DMS153 (cell line): ENCODE measurements around the gene SCN5A.

ENCODE experiments used
- DNase-seq: peaks from one replicate; lab custom pipeline; 2025; lab: John Stamatoyannopoulos, UW

SCN5A gene

GRCh38 chr3:38600551-38600950 is 48.9 kb downstream of the SCN5A start:
- DNase-seq, result no peak

- DNase-seq, result no peak
These were observed 49.6 kb downstream of the SCN5A start for GRCh38 chr3:38599886-38600285.

GRCh38 chr3:38598791-38599190 is 50.7 kb downstream of the SCN5A start:
- no peak for DNase-seq

- DNase-seq, result no peak
These were observed 51.9 kb downstream of the SCN5A start for GRCh38 chr3:38597502-38598060.

- no peak for DNase-seq
These were observed 54.1 kb downstream of the SCN5A start for GRCh38 chr3:38595393-38595792.

- no peak for DNase-seq
These were observed 59.0 kb downstream of the SCN5A start for GRCh38 chr3:38590521-38590920.

GRCh38 chr3:38588995-38589937 is 60.2 kb downstream of the SCN5A start:
- DNase-seq, result no peak

- no peak for DNase-seq
These were observed 61.0 kb downstream of the SCN5A start for GRCh38 chr3:38588371-38588971.

GRCh38 chr3:38587548-38588131 is 61.8 kb downstream of the SCN5A start:
- no peak for DNase-seq

GRCh38 chr3:38586546-38587520 is 62.7 kb downstream of the SCN5A start:
- no peak for DNase-seq

- no peak for DNase-seq
These were observed 63.6 kb downstream of the SCN5A start for GRCh38 chr3:38585791-38586420.

GRCh38 chr3:38583688-38584087 is 65.8 kb downstream of the SCN5A start:
- DNase-seq, result no peak

- no peak for DNase-seq
These were observed 66.4 kb downstream of the SCN5A start for GRCh38 chr3:38582941-38583645.

GRCh38 chr3:38582316-38582715 is 67.2 kb downstream of the SCN5A start:
- no peak for DNase-seq

- no peak for DNase-seq
These were observed 67.7 kb downstream of the SCN5A start for GRCh38 chr3:38581774-38582173.

GRCh38 chr3:38580450-38581382 is 68.8 kb downstream of the SCN5A start:
- no peak for DNase-seq

- DNase-seq, result no peak
These were observed 69.7 kb downstream of the SCN5A start for GRCh38 chr3:38579551-38580449.

- peak; percentile 16 for DNase-seq
These were observed 70.3 kb downstream of the SCN5A start for GRCh38 chr3:38579141-38579540.
